Subcutaneous abdominal adipose tissue (tissue), 5 donors: ENCODE results near the gene SERPINC1.
A peak's percentile ranks its signal among the peaks of the same experiment; 100 is the strongest.
"Not testable (repeated sequence)": the region's sequence is repeated elsewhere in the genome, so short reads cannot be mapped to it uniquely, and the experiment has no call there.

Source experiments
- H3K27ac ChIP-seq: one replicate; pipeline ENCODE4 v1.7.0; 2013; ENCODE audit warnings: low read depth, mild to moderate bottlenecking, inconsistent platforms, low read length, moderate library complexity
- H3K27me3 ChIP-seq, 5 donors: one replicate each; pipeline ENCODE4 v1.7.0; 2013; ENCODE audit warnings: low read length in 5 of 5, inconsistent platforms in 1 of 5; ENCODE audit not compliant: control insufficient read depth in 5 of 5, insufficient read depth in 4 of 5
- H3K36me3 ChIP-seq, 5 donors: one replicate each; pipeline ENCODE4 v1.7.0; 2013; ENCODE audit warnings: low read length in 5 of 5; ENCODE audit not compliant: control insufficient read depth in 5 of 5, insufficient read depth in 5 of 5
- H3K4me1 ChIP-seq, 5 donors: one replicate each; pipeline ENCODE4 v1.7.0; 2013; ENCODE audit warnings: low read length in 5 of 5, mild to moderate bottlenecking in 3 of 5, moderate library complexity in 1 of 5; ENCODE audit not compliant: control insufficient read depth in 5 of 5, insufficient read depth in 5 of 5
- H3K4me3 ChIP-seq, 5 donors: one replicate each; pipeline ENCODE4 v1.7.0; 2013; ENCODE audit warnings: low read length in 5 of 5, low read depth in 1 of 5
- H3K9ac ChIP-seq, 5 donors: one replicate each; pipeline ENCODE4 v1.7.0; 2013; ENCODE audit warnings: low read length in 5 of 5, mild to moderate bottlenecking in 4 of 5, moderate library complexity in 3 of 5
- H3K9me3 ChIP-seq, 5 donors: one replicate each; pipeline ENCODE4 v1.7.0; 2013; ENCODE audit warnings: low read length in 5 of 5; ENCODE audit not compliant: control insufficient read depth in 5 of 5
- donor health status: healthy.
- donor health status: healthy.
- donor health status: healthy.
- donor health status: healthy.
- donor health status: healthy.

Gene SERPINC1

GRCh38 chr1:173865468-173866164, 51.5 kb downstream of the SERPINC1 start:
- peak overlapping the region; percentile 92 for H3K27ac ChIP-seq
- no peaks in the 10 kb centered on the region for H3K9me3 ChIP-seq
- peaks cover 0 to 59% (median 46%) of the 10 kb centered on the region in 5 donors for H3K4me1 ChIP-seq
- H3K36me3 ChIP-seq, result peaks cover 35 to 62% (median 43%) of the 10 kb centered on the region in 5 donors
- H3K27me3 ChIP-seq, result no peaks in the 10 kb centered on the region
- H3K4me3 ChIP-seq, result peak overlapping the region in 3 of 5 donors; percentile 28 to 100 (median 94)
- peak overlapping the region in 3 of 5 donors; percentile 17 to 79 (median 41) for H3K9ac ChIP-seq

- H3K4me1 ChIP-seq, result peaks cover 0 to 47% (median 39%) of the 10 kb centered on the region in 5 donors
- peak overlapping the region; percentile 18 for H3K27ac ChIP-seq
- no peak overlapping the region for H3K4me3 ChIP-seq
- no peak overlapping the region for H3K9ac ChIP-seq
- no peaks in the 10 kb centered on the region for H3K27me3 ChIP-seq
- H3K9me3 ChIP-seq, result no peaks in the 10 kb centered on the region
- H3K36me3 ChIP-seq, result peaks cover 38 to 59% (median 45%) of the 10 kb centered on the region in 5 donors
Observed at GRCh38 chr1:173864179-173864867, 52.8 kb downstream of the SERPINC1 start.

DNA sequence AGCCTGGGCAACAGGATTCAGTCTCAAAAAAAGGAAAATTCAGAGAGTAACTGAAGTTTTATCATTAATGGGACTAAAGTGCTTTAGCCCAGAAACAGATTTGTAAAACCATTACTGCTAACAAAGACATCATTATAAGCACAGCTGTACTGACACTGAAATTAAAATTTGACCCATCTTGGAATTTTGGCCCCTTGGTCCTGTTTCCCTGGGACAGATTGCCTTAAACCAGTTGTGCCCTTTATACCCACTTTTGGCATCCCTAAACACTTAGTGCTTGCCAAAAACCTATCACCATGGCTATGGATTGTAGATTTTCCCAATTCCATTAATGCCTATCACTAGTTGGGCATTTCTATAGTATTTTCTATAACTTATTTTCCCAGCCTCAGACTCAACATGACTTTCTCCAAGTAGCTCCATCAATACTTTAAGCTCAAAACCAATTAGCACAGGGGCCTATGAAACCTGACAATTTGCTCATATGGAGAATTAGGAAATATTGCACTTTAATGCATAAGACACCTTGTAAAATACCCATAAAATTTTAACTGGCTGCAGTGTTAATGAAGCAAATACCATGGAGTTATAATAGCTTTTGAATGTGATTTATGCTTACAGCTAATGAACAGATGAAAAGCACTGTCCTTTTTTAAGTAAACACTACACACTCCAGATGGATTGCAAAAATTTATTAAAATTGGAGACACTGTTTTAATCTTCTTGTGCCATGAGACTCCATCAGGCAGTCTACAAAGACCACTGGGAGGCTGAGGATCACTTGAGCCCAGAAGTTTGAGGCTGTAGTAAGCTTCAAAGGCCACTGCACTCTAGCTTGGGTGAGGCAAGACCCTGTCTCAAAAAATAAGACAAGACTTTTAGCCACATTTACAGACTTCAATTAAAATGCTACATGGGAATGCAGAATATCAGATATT, 53.6 kb downstream of the SERPINC1 start:
- Histone ChIP-seq H3K4me1 (peaks cover 0 to 41% (median 32%) of the 10 kb centered on the region in 5 donors), H3K4me3 (no peak overlapping the region), H3K9me3 (no peaks in the 10 kb centered on the region), H3K27me3 (no peaks in the 10 kb centered on the region), H3K36me3 (peaks cover 38 to 66% (median 45%) of the 10 kb centered on the region in 5 donors), H3K9ac (no peak overlapping the region), H3K27ac (peak overlapping the region; percentile 1)

GRCh38 chr1:173862769-173863223, 54.3 kb downstream of the SERPINC1 start:
- Histone ChIP-seq H3K9ac (no peak overlapping the region), H3K4me1 (peaks cover 0 to 41% (median 32%) of the 10 kb centered on the region in 5 donors), H3K9me3 (no peaks in the 10 kb centered on the region), H3K27ac (peak overlapping the region; percentile 1), H3K36me3 (peaks cover 43 to 72% (median 49%) of the 10 kb centered on the region in 5 donors), H3K4me3 (no peak overlapping the region), H3K27me3 (no peaks in the 10 kb centered on the region)

- not testable (repeated sequence) for H3K9me3 ChIP-seq, H3K27me3 ChIP-seq, H3K9ac ChIP-seq, H3K4me3 ChIP-seq, H3K27ac ChIP-seq
- H3K36me3 ChIP-seq, result peaks cover 48 to 77% (median 54%) of the 10 kb centered on the region in 5 donors
- peaks cover 0 to 39% (median 28%) of the 10 kb centered on the region in 5 donors for H3K4me1 ChIP-seq
Observed at GRCh38 chr1:173862146-173862768, 54.9 kb downstream of the SERPINC1 start.

DNA sequence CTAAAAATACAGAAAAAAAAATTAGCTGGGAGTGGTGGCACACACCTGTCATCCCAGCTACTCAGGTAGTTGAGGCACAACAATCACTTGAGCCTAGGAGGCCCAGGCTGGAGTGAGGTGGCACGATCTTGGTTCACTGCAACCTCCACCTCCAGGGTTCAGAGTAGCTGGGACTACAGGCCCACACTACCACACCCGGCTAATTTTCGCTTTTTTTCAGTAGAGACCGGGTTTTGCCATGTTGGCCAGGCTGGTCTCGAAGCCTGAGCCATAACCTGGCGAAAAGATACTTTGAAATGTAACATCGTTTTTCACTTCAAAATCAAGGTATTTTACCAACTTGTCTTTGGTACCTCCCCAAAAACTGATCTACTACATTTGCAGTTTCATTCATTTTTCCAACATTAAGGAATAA, 55.4 kb downstream of the SERPINC1 start:
- Histone ChIP-seq H3K4me1 (peaks cover 0 to 34% (median 23%) of the 10 kb centered on the region in 5 donors), H3K4me3 (no peak overlapping the region), H3K9me3 (no peaks in the 10 kb centered on the region), H3K9ac (no peak overlapping the region), H3K27me3 (no peaks in the 10 kb centered on the region), H3K36me3 (peaks cover 51 to 82% (median 59%) of the 10 kb centered on the region in 5 donors), H3K27ac (no peak overlapping the region)

GRCh38 chr1:173860065-173860464, 57.1 kb downstream of the SERPINC1 start:
- Histone ChIP-seq H3K27ac (no peak overlapping the region), H3K27me3 (no peaks in the 10 kb centered on the region), H3K36me3 (peaks cover 41 to 76% (median 53%) of the 10 kb centered on the region in 5 donors), H3K9me3 (no peaks in the 10 kb centered on the region), H3K4me1 (peaks cover 0 to 17% (median 7%) of the 10 kb centered on the region in 5 donors), H3K4me3 (no peak overlapping the region), H3K9ac (no peak overlapping the region)

- not testable (repeated sequence) for H3K27ac ChIP-seq, H3K4me3 ChIP-seq, H3K27me3 ChIP-seq, H3K9ac ChIP-seq, H3K9me3 ChIP-seq
- Histone ChIP-seq H3K4me1 (peaks cover 0 to 15% (median 3%) of the 10 kb centered on the region in 5 donors), H3K36me3 (peaks cover 37 to 71% (median 48%) of the 10 kb centered on the region in 5 donors)
Observed at GRCh38 chr1:173859547-173859946, 57.6 kb downstream of the SERPINC1 start.

DNA sequence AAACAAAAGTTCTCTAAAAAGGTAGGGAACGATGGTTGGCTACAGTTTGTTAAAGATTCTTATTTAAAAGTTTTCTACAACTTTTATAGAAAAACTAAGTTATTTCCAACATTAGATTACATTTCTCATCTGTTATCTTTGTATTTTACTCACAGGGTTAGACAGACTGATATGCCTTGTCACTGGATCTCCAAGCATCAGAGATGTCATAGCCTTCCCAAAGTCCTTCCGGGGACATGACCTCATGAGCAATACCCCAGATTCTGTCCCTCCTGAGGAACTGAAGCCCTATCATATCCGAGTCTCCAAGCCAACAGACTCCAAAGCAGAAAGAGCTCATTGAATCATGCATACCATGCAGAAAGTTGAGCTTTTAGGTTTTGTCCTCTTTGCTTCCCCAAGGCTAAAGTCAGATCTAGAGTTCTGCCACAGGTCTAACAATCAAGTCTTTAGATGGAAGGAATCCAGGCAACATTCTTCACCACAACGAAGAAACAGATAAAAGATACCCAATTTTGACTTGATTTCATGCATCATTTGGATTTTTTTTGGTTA, 59.7 kb downstream of the SERPINC1 start:
- peaks cover 27 to 65% (median 37%) of the 10 kb centered on the region in 5 donors for H3K36me3 ChIP-seq

More for the DNA sequence above, 59.7 kb downstream of the SERPINC1 start:
- H3K9me3 ChIP-seq, result no peaks in the 10 kb centered on the region
- peaks cover 0 to 7% (median 3%) of the 10 kb centered on the region in 5 donors for H3K4me1 ChIP-seq
- no peaks in the 10 kb centered on the region for H3K27me3 ChIP-seq
- H3K27ac ChIP-seq, result no peak overlapping the region
- H3K9ac ChIP-seq, result no peak overlapping the region
- H3K4me3 ChIP-seq, result no peak overlapping the region
